ENCODE measurements around the gene METTL16. TPM values are rescaled to one million over a fixed set of nuclear protein-coding genes. Genes with fewer than 3 reads are reported as not detected.
"Not testable (repeated sequence)": the region's sequence is repeated elsewhere in the genome, so short reads cannot be mapped to it uniquely, and the experiment has no call there.

The METTL16 gene
- total RNA-seq, 2 donors from 2014 or later = 12.9 to 24.1 TPM

DNA sequence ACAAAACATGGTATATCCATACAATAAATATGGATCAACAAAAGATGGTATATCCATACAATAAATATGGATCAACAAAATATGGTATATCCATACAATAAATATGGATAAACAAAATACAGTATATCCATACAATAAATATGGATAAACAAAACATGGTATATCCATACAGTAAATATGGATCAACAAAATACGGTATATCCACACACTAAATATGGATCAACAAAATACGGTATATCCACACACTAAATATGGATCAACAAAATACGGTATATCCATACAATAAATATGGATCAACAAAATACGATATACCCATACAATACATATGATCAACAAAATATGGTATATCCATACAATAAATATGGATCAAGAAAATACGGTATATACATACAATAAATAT is 8.1 kb downstream of the METTL16 start:
- no peak for DNase-seq
- intact Hi-C loops (cut with DNase I) = no loop called here
- Histone ChIP-seq H3K9me3 (no peaks in the 10 kb centered on the region), H3K4me3 (no peak overlapping the region), H3K4me1 (peaks cover 8% of the 10 kb centered on the region), H3K27ac (no peak overlapping the region), H3K36me3 (replicated peaks in 1 of 2; ENCODE audit: insufficient read depth in 1 of 2, low read depth in 2 of 2) (no peaks in the 10 kb centered on the region), H3K27me3 (no peaks in the 10 kb centered on the region)
- WGBS, 2 donors = 74 to 76% methylated on average over 5 of the region's 5 CpGs
- TF ChIP-seq POLR2A (IDR thresholded peaks at IDR 0.05) (no peak), CTCF (IDR thresholded peaks at IDR 0.05) (no peak)
- ATAC-seq = no peak

- TF ChIP-seq CTCF (IDR thresholded peaks at IDR 0.05) (no peak), POLR2A (IDR thresholded peaks at IDR 0.05) (no peak)
- Histone ChIP-seq H3K27ac (no peak overlapping the region), H3K36me3 (replicated peaks in 1 of 2; ENCODE audit: insufficient read depth in 1 of 2, low read depth in 2 of 2) (no peaks in the 10 kb centered on the region), H3K27me3 (no peaks in the 10 kb centered on the region), H3K9me3 (no peaks in the 10 kb centered on the region), H3K4me3 (no peak overlapping the region), H3K4me1 (peaks cover 2% of the 10 kb centered on the region)
- DNase-seq = no peak
- intact Hi-C loops (cut with DNase I) = no loop called here
- 67 to 68% methylated on average over 8 of the region's 8 CpGs for WGBS, 2 donors
- ATAC-seq = no peak
These were observed 8.7 kb downstream of the METTL16 start for GRCh38 chr17:2502871-2503580.

DNA sequence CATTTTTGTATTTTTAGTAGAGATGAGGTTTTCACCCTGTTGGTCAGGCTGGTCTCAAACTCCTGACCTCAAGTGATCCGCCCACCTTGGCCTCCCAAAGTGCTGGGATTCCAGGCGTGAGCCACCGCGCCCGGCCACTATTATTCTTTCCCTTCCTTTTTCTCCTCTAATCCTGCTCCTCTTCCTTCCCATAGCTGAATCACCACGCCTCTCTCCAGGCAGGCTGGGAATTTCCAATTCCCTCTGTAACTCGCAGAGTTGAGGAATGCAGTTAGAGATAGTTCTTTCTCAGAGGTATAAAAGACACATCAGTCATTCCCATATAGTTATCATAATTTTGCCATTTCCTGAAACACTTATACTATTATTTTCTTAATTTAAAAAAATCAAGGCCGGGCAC is 11.2 kb downstream of the METTL16 start:
- TF ChIP-seq CTCF (IDR thresholded peaks at IDR 0.05) (no peak), POLR2A (IDR thresholded peaks at IDR 0.05) (no peak)
- WGBS, 2 donors = 81 to 83% methylated on average over 8 of the region's 8 CpGs
- DNase-seq (no peak), ATAC-seq (no peak)
- Histone ChIP-seq H3K27ac (no peak overlapping the region), H3K4me1 (no peaks in the 10 kb centered on the region), H3K4me3 (no peak overlapping the region), H3K36me3 (replicated peaks in 1 of 2; ENCODE audit: insufficient read depth in 1 of 2, low read depth in 2 of 2) (no peaks in the 10 kb centered on the region), H3K9me3 (no peaks in the 10 kb centered on the region), H3K27me3 (no peaks in the 10 kb centered on the region)
- intact Hi-C loops (cut with DNase I) = no loop called here

DNA sequence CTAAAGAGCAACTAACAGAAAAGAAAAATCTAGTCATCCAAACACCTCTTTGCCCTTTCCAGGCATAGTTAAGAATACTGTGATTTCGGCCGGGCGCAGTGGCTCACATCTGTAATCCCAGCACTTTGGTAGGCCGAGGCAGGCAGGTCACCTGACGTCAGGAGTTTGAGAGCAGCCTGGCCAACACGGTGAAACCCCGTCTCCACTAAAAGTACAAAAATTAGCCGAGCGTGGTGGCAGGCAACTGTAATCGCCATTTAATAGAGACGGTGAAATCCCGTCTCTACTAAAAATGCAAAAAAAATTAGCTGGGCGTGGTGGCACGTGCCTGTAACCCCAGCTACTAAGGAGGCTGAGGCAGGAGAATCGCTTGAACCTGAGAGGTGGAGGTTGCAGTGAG is 22.4 kb downstream of the METTL16 start:
- ATAC-seq; H3K4me3 ChIP-seq; intact Hi-C loops (cut with DNase I); H3K27me3 ChIP-seq; H3K36me3 ChIP-seq (replicated peaks in 1 of 2; ENCODE audit: insufficient read depth in 1 of 2, low read depth in 2 of 2); H3K27ac ChIP-seq; DNase-seq; H3K9me3 ChIP-seq: not testable (repeated sequence)
- H3K4me1 ChIP-seq = peaks cover 40% of the 10 kb centered on the region
- WGBS, 2 donors = 94 to 95% methylated on average over 14 to 15 of the region's 15 CpGs

GRCh38 chr17:2487306-2487705 is 24.4 kb downstream of the METTL16 start:
- TF ChIP-seq POLR2A (IDR thresholded peaks at IDR 0.05) (no peak), CTCF (IDR thresholded peaks at IDR 0.05) (no peak)
- Histone ChIP-seq H3K27me3 (no peaks in the 10 kb centered on the region), H3K9me3 (no peaks in the 10 kb centered on the region), H3K27ac (peak overlapping the region in 1 of 4 donors; percentile 5), H3K4me3 (no peak overlapping the region), H3K36me3 (replicated peaks in 1 of 2; ENCODE audit: insufficient read depth in 1 of 2, low read depth in 2 of 2) (no peaks in the 10 kb centered on the region), H3K4me1 (peaks cover 41% of the 10 kb centered on the region)
- WGBS, 2 donors = 72 to 85% methylated on average over 5 to 6 of the region's 6 CpGs
- intact Hi-C loops (cut with DNase I) = no loop called here
- no peak for DNase-seq
- no peak for ATAC-seq

- H3K27ac ChIP-seq = peak overlapping the region in 2 of 4 donors; percentile 58 to 87
These were observed 25.0 kb downstream of the METTL16 start for GRCh38 chr17:2486709-2487108.

More at GRCh38 chr17:2486709-2487108, 25.0 kb downstream of the METTL16 start:
- H3K27me3 ChIP-seq; intact Hi-C loops (cut with DNase I); H3K36me3 ChIP-seq (replicated peaks in 1 of 2; ENCODE audit: insufficient read depth in 1 of 2, low read depth in 2 of 2); H3K9me3 ChIP-seq; DNase-seq; H3K4me3 ChIP-seq; ATAC-seq: not testable (repeated sequence)
- 93% methylated on average over 4 of the region's 4 CpGs for WGBS, 2 donors
- peaks cover 41% of the 10 kb centered on the region for H3K4me1 ChIP-seq
